GM20000 (cell line): ENCODE data around the gene IFNLR1.

Experiments used
- DNase-seq: peaks from one replicate; pipeline ENCODE4 v3.0.0; 2012; ENCODE audit warnings: low spot score
- TF ChIP-seq, protein P1 (sequence below): IDR thresholded peaks from 2 replicates; pipeline ENCODE4 v1.5.1; 2012; ENCODE audit warnings: mild to moderate bottlenecking, control low read depth; ENCODE audit errors: extremely low read depth, missing control alignments

The IFNLR1 gene

DNA sequence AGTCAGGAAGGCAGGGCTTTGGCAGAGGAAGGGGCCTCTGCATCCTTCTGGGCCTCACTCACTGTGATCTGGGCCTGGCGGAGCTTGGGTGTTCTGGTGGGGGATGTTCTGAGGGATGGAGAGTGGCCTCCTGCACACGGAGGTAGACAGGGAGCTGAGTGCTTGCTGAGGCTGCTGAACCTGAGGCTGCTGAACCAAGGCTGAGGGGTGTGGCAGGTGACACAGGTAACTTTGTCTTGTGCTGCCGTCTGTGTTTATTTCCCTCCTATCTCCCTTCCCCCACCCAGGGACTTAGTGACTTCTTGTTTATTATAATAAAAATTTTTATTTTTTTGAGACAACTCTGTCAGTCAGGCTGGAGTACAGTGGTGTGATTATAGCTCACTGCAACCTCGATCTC lies 37.7 kb upstream of the IFNLR1 start:
- no peak for DNase-seq
- TF ChIP-seq, protein P1, sequence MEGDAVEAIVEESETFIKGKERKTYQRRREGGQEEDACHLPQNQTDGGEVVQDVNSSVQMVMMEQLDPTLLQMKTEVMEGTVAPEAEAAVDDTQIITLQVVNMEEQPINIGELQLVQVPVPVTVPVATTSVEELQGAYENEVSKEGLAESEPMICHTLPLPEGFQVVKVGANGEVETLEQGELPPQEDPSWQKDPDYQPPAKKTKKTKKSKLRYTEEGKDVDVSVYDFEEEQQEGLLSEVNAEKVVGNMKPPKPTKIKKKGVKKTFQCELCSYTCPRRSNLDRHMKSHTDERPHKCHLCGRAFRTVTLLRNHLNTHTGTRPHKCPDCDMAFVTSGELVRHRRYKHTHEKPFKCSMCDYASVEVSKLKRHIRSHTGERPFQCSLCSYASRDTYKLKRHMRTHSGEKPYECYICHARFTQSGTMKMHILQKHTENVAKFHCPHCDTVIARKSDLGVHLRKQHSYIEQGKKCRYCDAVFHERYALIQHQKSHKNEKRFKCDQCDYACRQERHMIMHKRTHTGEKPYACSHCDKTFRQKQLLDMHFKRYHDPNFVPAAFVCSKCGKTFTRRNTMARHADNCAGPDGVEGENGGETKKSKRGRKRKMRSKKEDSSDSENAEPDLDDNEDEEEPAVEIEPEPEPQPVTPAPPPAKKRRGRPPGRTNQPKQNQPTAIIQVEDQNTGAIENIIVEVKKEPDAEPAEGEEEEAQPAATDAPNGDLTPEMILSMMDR, result no peak

DNA sequence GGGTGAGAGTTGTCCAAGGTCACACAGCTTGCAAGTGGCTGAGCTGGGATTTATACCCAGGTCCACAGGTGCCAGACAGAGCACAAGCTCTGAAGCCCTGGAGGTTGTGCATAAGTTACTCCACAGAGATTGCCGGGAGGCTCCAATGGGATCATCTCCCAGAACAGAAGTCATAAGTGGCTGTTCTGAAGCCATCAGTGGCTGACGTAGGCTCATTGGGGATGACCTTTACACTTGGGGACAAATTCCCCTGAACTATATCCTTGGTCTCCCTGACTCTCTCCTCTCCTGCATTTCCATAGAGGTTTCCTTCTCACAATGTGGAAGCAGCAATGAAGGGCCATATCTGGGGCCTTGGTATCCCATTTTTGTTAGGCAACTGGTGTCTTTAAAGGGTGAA lies 37.0 kb upstream of the IFNLR1 start:
- TF ChIP-seq, protein P1, result no peak
- no peak for DNase-seq

DNA sequence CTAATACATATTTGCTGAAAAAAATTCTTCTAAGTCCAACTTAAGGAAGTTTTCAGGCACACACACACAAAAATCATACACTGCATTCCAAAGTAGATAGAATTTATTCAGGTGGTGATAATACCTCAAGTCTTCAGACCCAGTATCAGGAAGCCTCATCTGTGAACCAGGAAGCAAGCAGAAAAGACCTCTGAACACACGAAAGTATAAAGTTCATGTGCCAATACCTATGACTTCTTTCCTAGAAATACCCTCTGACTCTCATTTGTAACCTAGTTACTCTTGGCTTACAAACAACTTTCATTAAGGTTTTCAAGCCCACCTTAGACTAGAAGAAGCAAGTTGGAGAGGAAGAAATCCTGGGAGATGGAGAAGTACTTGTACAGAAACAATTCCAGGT lies 35.7 kb upstream of the IFNLR1 start:
- no peak for DNase-seq
- TF ChIP-seq, protein P1, result no peak

DNA sequence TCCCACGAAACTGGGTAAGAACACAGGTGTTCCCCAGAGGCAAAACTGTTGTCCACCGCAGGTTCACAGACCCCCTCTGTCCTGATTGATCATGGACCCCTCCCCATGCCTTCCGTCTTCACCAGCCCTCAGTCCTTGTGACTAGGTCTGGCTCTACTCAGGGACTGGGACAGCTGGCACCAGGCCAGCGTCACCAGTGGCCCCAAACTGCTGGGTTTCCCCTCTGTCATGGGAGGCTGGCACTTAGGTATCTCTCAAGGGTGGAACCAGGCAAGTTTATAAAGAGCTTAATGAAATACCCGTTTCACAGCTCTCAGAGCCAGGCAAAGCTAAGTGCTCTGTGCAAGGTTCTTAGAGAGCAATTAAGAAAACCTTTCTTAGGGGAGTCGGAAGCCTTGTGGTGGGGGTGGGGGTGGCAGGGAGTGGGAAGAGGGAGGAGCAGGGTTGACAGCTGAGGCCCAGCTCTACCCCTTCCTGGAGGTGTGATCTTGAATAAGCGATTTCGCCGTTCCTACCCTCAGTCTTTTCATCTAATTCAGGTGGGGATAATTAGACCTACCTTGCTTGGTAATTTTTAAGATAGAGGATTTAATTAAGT lies 35.0 kb upstream of the IFNLR1 start:
- DNase-seq, result no peak
- TF ChIP-seq, protein P1, result no peak

DNA sequence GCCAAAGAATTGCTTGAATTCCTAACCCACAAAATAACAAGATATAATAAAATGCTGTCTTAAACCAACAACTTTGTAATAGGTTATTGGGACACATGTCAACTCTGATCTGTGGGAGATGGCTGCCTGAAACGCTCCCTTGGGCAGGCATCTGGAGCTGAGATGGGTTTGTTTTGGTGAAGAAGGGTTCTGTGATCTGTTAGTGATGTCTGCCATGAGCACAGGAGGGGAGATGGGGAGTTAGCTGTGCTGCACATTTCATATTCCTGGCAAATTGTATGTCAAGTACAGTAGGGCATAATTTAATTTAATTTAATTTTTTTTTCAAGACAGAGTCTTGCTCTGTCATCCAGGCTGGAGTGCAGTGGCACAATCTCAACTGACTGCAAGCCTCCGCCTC lies 34.2 kb upstream of the IFNLR1 start:
- TF ChIP-seq, protein P1, result no peak
- DNase-seq, result no peak

DNA sequence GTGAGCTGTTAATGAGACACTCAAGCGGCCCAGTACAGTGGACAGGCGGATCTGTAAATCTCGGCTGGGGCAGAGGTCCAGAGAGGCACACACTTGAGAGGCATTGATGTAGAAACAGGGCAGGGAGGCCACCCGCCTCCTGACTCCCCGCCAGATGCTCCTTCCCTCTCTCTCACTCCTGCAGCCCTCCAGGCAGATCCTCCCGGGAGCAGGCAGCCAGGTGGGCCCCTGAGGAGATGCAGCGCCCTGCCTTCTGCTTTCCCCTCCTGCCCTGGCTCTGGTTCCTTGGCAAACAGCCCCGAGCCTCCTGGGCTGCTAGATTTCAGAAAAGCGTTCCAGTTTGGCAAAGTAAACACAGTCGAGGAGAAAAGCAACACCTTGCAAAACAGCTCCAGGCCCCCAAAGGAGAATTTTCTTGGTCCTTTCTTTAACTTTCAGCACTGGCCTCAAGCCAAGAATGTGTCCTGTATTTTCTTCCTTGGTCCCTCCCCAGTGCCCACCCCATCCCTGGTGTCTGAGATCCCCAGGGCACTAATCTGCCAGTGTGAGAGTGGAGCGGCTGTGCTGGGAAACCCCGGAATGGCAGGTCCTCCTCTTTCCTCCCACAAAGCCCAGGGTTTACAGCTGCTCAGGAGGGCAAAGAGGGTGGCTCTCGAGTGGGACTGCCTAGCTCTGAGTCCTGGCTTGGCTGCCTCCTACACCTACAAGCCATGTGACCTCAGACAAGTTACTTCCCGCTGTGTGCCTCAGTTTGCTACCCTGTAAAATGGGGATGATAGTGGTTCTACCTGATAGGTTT lies 29.4 kb upstream of the IFNLR1 start:
- DNase-seq, result no peak
- TF ChIP-seq, protein P1, result no peak

DNA sequence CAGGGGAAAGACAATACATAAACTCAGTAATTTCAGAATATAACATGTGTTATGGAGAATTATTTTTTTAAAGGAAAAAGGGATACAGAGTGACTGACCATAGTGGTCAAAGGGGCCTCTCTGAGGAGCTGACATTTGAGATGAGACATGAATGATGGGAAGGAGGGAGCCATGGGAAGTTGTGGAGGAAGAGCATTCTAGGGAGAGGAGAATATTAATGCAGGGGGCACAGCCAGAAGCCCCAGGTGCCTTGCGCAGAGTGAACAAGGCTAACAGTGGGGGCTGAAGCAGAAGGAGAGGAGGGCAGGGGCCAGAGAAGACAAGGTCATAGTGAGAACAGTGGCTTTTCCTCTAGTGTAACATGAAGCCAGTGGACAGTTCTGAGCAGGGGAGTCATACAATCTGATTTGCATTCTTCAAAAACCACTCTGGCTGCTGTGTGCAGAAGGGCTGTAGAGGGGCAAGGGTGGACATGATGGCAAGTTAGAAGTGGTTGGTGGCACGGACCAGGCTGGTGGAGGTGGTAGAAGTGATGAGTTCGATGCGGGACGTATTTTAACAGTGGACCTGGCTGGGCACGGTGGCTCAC lies 28.2 kb upstream of the IFNLR1 start:
- TF ChIP-seq, protein P1, result no peak
- DNase-seq, result no peak
